Endothelial cell of umbilical vein (primary cell): ENCODE data around the gene ICAM1. TPM values are rescaled to one million over a fixed set of nuclear protein-coding genes. Genes with fewer than 3 reads are reported as not detected.

Experiments
- BruUV-seq: library from RNA; stranded (reverse); fragments of 400-500 nt; replicated peaks from 2 replicates; lab custom pipeline; 2021; lab: Mats Ljungman, UMichigan
- CTCF ChIA-PET: fragments of 300-600, 350-600 bp; sonication (Branson Sonifier 250); formaldehyde crosslinking; loops from one replicate; lab custom pipeline; 2021; ENCODE audit warnings: antibody characterized with exemption, inconsistent platforms; lab: Charles Lee
- POLR2A ChIA-PET: fragments of 300-600, 350-600 bp; sonication (Branson Sonifier 250); formaldehyde crosslinking; loops from one replicate; lab custom pipeline; 2021; ENCODE audit warnings: antibody characterized with exemption, inconsistent platforms; lab: Charles Lee
- DNase-seq: peaks from one replicate; pipeline ENCODE4 v3.0.0-alpha.2; 2011; ENCODE audit warnings: low read depth, low spot score
- FAIRE-seq: peaks from 2 replicates; lab custom pipeline; 2011; peaks lifted over from hg19 to GRCh38; lab: Jason Lieb, UNC
- H2AFZ ChIP-seq: 2 replicates; pipeline ENCODE4 v1.6.0; 2012; ENCODE audit warnings: low read depth, low read length, control low read depth, inconsistent platforms
- H3K27ac ChIP-seq: 2 replicates; pipeline ENCODE4 v1.5.1; 2011; ENCODE audit warnings: low read depth, mild to moderate bottlenecking, control low read depth, low read length, moderate library complexity; ENCODE audit not compliant: insufficient read depth
- H3K27me3 ChIP-seq, 2 experiments: 2 replicates each; pipeline versions ENCODE4 v1.6.0 to v1.6.1; 2011; ENCODE audit warnings: low read length in 2 of 2, mixed read lengths in 1 of 2; ENCODE audit not compliant: control insufficient read depth in 2 of 2, insufficient read depth in 2 of 2
- H3K36me3 ChIP-seq, 2 experiments: 2 replicates in 1 of 2; 3 replicates in 1 of 2; pipeline ENCODE4 v1.5.1; 2011; ENCODE audit warnings: low read length in 2 of 2, mild to moderate bottlenecking in 1 of 2, moderate library complexity in 1 of 2; ENCODE audit not compliant: control insufficient read depth in 2 of 2, insufficient read depth in 2 of 2; ENCODE audit errors: extremely low read depth in 1 of 2
- H3K4me1 ChIP-seq: 3 replicates; pipeline ENCODE4 v1.5.1; 2011; ENCODE audit warnings: mild to moderate bottlenecking, low read length; ENCODE audit not compliant: control insufficient read depth, insufficient read depth; ENCODE audit errors: extremely low read depth
- H3K4me2 ChIP-seq: 2 replicates; pipeline ENCODE4 v1.6.1; 2011; ENCODE audit warnings: low read length, control low read depth, mixed read lengths; ENCODE audit not compliant: insufficient read depth
- H3K4me3 ChIP-seq, 3 experiments: fragments of 200-600 bp in 1 of 3; sonication (generic), shearing (Covaris generic) in 1 of 3; replicated peaks in 1 of 3; 2 replicates each; pipeline ENCODE4 v1.5.1; 2011 to 2016; ENCODE audit warnings: control low read depth in 3 of 3, low read length in 3 of 3, mild to moderate bottlenecking in 2 of 3, inconsistent platforms in 1 of 3, low read depth in 1 of 3, moderate library complexity in 1 of 3; ENCODE audit not compliant: insufficient read depth in 1 of 3
- H3K79me2 ChIP-seq: 2 replicates; pipeline ENCODE4 v1.6.0; 2012; ENCODE audit warnings: low read length, inconsistent platforms; ENCODE audit not compliant: control insufficient read depth, insufficient read depth
- H3K9ac ChIP-seq: replicated peaks from 2 replicates; pipeline ENCODE3; 2011; ENCODE audit warnings: low read length, control low read depth; ENCODE audit not compliant: insufficient read depth; ENCODE audit errors: extremely low read depth
- H3K9me1 ChIP-seq: replicated peaks from 3 replicates; pipeline ENCODE4 v1.6.0; 2011; ENCODE audit warnings: mild to moderate bottlenecking, low read length; ENCODE audit not compliant: control insufficient read depth, insufficient read depth; ENCODE audit errors: extremely low read depth
- H3K9me3 ChIP-seq: replicated peaks from 2 replicates; pipeline ENCODE4 v1.5.1; 2012; ENCODE audit warnings: low read length, inconsistent platforms; ENCODE audit not compliant: control insufficient read depth, insufficient read depth
- H4K20me1 ChIP-seq: replicated peaks from 2 replicates; pipeline ENCODE3; 2011; ENCODE audit warnings: mild to moderate bottlenecking, low read length; ENCODE audit not compliant: control insufficient read depth, insufficient read depth; ENCODE audit errors: extremely low read depth
- EZH2 ChIP-seq: IDR thresholded peaks from 2 replicates; pipeline ENCODE4 v1.6.1; 2012; ENCODE audit warnings: borderline replicate concordance, low read depth, mild to moderate bottlenecking, moderate library complexity, low read length, inconsistent platforms; ENCODE audit not compliant: severe bottlenecking
- FOS ChIP-seq: IDR thresholded peaks from 2 replicates; pipeline ENCODE4 v1.6.1; 2011; ENCODE audit warnings: mild to moderate bottlenecking, low read length, moderate library complexity, borderline replicate concordance; ENCODE audit not compliant: insufficient read depth
- GATA2 ChIP-seq: IDR thresholded peaks from 2 replicates; pipeline ENCODE4 v1.7.0; 2011; ENCODE audit warnings: low read depth, mild to moderate bottlenecking, moderate library complexity, mixed read lengths, low read length; ENCODE audit not compliant: insufficient read length, insufficient read depth
- JUN ChIP-seq: IDR thresholded peaks from 2 replicates; pipeline ENCODE4 v1.6.1; 2011; ENCODE audit warnings: borderline replicate concordance, low read depth; ENCODE audit not compliant: insufficient read length, insufficient read depth
- MAX ChIP-seq: IDR thresholded peaks from 2 replicates; pipeline ENCODE4 v1.6.1; 2011; ENCODE audit not compliant: insufficient read depth, insufficient read length
- MYC ChIP-seq: IDR thresholded peaks from one replicate; pipeline ENCODE4 v1.6.1; 2011; ENCODE audit warnings: mild to moderate bottlenecking, low read depth, low read length
- POLR2A ChIP-seq: IDR thresholded peaks from 2 replicates; pipeline ENCODE4 v1.6.1; 2012; ENCODE audit warnings: low read depth, mild to moderate bottlenecking, control low read depth, low read length
- POLR2AphosphoS5 ChIP-seq: IDR thresholded peaks from 2 replicates; pipeline ENCODE4 v1.6.1; 2012; ENCODE audit warnings: low read depth, mild to moderate bottlenecking, control low read depth, low read length, moderate library complexity; ENCODE audit not compliant: insufficient read depth
- dilution Hi-C: fragments of 300-500 bp; cut with MboI; formaldehyde crosslinking; loops from one replicate; pipeline ENCODE4 v1.15.0; 2019; ENCODE audit warnings: low sequenced_read_pairs; ENCODE audit not compliant: extremely low pct_ligation_motif_present
- intact Hi-C: fragments of 100-400 bp; cut with micrococcal nuclease; formaldehyde crosslinking; loops from one replicate; pipeline ENCODE4 v1.10.0; 2022
- polyA plus RNA-seq, 4 experiments: library from polyadenylated mRNA; depleted of rRNA in 3 of 4; stranded (reverse) in 3 of 4; unstranded in 1 of 4; fragments of >200 nt; gene quantifications; 2 replicates each; pipeline versions ENCODE4 v1.2.1 to v1.2.3, GENCODE V29; 2011 to 2012; ENCODE audit warnings: missing spikeins in 1 of 4
- total RNA-seq: library from RNA; stranded (reverse); gene quantifications from 2 replicates; pipeline ENCODE4 v1.2.3, GENCODE V29; 2021
- TF ChIP-seq, protein P1 (sequence below), 2 donors: IDR thresholded peaks; 1 replicate in 1 of 2; 2 replicates in 1 of 2; pipeline ENCODE4 v1.5.1; 2011; ENCODE audit warnings: low read length in 2 of 2, mild to moderate bottlenecking in 2 of 2, moderate library complexity in 2 of 2, control low read depth in 1 of 2, inconsistent platforms in 1 of 2, low read depth in 1 of 2; ENCODE audit not compliant: insufficient read depth in 1 of 2; ENCODE audit errors: extremely low read depth in 1 of 2

Gene ICAM1
- total and polyA plus RNA-seq, 2 donors (not counting 3 experiments of a cell fraction or from before 2014, with no cell fraction given) = 20.5 to 30.4 TPM

DNA sequence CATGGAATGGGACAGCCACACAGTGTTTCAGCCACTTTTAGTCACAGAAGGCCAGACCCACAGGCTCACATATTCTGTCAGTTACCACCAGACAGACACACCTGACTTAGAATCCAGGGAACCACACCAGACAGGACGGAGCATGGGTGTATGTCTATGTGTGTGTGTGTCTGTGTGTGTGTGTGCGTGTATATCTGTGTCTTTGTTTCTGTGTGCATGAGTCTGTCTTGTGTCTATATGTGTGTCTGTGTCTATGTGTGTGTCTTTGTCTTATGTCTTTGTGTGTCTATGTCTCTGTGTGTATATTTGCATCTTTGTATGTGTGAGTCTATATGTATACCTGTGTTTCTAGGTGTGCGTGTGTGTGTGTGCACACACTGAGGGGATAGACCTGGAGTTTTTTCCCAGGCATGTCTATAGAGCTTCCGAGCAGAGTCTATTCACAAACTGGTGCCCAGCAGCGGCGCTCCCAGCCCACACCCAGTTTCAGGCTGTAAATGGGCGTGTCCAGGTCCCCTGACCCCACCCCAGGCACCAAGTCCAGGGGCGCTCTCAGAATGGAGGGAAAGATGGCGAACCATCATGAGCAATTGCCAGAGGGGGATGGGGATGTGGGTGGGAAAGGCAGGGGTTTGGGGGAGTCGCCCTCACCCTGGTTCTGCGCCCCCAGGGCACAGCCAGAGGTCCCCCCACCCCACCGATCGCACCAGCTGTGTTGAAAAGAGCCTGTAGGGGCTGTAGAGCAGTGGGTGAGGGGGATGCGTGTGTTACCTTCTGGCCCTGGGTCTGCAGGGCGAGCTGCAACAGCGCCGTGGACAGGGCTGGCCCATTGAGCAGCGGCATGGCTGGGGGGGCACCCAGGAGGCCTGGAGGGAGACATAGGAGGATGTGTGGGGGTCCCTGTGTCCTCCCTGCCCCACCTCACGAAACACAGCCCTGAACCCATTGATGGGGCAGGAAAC is 51.2 kb downstream of the ICAM1 start:
- no peaks in the 10 kb centered on the region for H3K4me1 ChIP-seq
- POLR2A ChIA-PET = interaction anchor here (1.7 kb wide), 1 partner anchor 11 kb away, joined by 4 read pairs; the partner anchor contains the start of gene RAVER1
- CTCF ChIA-PET = no interaction called here

DNA sequence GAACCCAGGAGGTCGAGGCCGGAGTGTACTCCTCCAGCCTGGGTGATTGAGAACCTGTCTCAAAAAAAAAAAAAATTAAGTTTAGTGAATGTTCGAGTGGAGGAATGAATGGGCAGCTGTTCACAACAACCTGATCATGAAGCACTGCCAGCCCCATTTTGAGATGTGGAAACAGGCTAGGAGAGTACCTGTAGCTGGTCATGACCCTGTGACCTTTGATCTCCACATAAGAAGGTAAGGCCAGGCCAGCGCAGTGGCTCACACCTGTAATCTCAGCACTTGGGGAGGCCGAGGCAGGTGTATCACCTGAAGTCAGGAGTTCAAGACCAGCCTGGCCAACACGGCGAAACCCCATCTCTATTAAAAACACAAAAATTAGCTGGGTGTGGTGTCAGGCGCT is 54.8 kb downstream of the ICAM1 start:
- H3K9ac ChIP-seq = no peak overlapping the region
- H3K27ac ChIP-seq = no peak overlapping the region
- H3K4me3 ChIP-seq = no peak overlapping the region
- H3K36me3 ChIP-seq = peaks cover 9 to 55% of the 10 kb centered on the region in 2 experiments
- no peak for FAIRE-seq
- TF ChIP-seq POLR2AphosphoS5 = no peak
- TF ChIP-seq FOS = no peak
- no peak for TF ChIP-seq JUN
- no peak for TF ChIP-seq EZH2
- TF ChIP-seq MAX = no peak
- no peak for TF ChIP-seq GATA2
- TF ChIP-seq MYC = no peak
- TF ChIP-seq, protein P1, sequence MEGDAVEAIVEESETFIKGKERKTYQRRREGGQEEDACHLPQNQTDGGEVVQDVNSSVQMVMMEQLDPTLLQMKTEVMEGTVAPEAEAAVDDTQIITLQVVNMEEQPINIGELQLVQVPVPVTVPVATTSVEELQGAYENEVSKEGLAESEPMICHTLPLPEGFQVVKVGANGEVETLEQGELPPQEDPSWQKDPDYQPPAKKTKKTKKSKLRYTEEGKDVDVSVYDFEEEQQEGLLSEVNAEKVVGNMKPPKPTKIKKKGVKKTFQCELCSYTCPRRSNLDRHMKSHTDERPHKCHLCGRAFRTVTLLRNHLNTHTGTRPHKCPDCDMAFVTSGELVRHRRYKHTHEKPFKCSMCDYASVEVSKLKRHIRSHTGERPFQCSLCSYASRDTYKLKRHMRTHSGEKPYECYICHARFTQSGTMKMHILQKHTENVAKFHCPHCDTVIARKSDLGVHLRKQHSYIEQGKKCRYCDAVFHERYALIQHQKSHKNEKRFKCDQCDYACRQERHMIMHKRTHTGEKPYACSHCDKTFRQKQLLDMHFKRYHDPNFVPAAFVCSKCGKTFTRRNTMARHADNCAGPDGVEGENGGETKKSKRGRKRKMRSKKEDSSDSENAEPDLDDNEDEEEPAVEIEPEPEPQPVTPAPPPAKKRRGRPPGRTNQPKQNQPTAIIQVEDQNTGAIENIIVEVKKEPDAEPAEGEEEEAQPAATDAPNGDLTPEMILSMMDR (IDR thresholded peaks at IDR 0.05; ENCODE audit: extremely low read depth in 1 of 2, insufficient read depth in 1 of 2, low read depth in 1 of 2, low read length in 2 of 2) = no peak
- no peak for TF ChIP-seq POLR2A
- no TSS peak for BruUV-seq
- no peak overlapping the region for H3K4me2 ChIP-seq
- peaks cover 7% of the 10 kb centered on the region for H3K79me2 ChIP-seq
- intact Hi-C loops (no loop called here), dilution Hi-C loops (no loop called here)
- no peaks in the 10 kb centered on the region for H3K9me1 ChIP-seq
- no peaks in the 10 kb centered on the region for H3K4me1 ChIP-seq
- H3K9me3 ChIP-seq = no peaks in the 10 kb centered on the region
- no peak for DNase-seq
- H3K27me3 ChIP-seq = no peaks in the 10 kb centered on the region
- no peak overlapping the region for H2AFZ ChIP-seq
- no peaks in the 10 kb centered on the region for H4K20me1 ChIP-seq
- CTCF ChIA-PET = no interaction called here
- POLR2A ChIA-PET = interaction anchor here (0.6 kb wide), 1 partner anchor 46 kb away, joined by 3 read pairs; no protein-coding TSS in a partner anchor

More for the DNA sequence above, 51.2 kb downstream of the ICAM1 start:
- FAIRE-seq (no peak), DNase-seq (no peak)
- Histone ChIP-seq H2AFZ (no peak overlapping the region), H3K36me3 (peaks cover 9 to 51% of the 10 kb centered on the region in 2 experiments), H4K20me1 (no peaks in the 10 kb centered on the region), H3K9me1 (no peaks in the 10 kb centered on the region), H3K27me3 (no peaks in the 10 kb centered on the region), H3K27ac (no peak overlapping the region), H3K4me2 (no peak overlapping the region), H3K9ac (no peak overlapping the region), H3K4me3 (no peak overlapping the region), H3K79me2 (no peaks in the 10 kb centered on the region), H3K9me3 (no peaks in the 10 kb centered on the region)
- TF ChIP-seq POLR2AphosphoS5 = peak; percentile 6
- no peak for TF ChIP-seq JUN
- no TSS peak for BruUV-seq
- dilution Hi-C loops = no loop called here
- intact Hi-C loops = no loop called here
